Activated CD4-positive, alpha-beta T cell treated with anti-CD3 and anti-CD28 coated beads, Interleukin-2, amount 50 U/mL, for 4 hours (primary cell): ENCODE data around the gene ALPP.
"Not testable (repeated sequence)": the region's sequence is repeated elsewhere in the genome, so short reads cannot be mapped to it uniquely, and the experiment has no call there.

Source experiments
- DNase-seq, 2 experiments: peaks; one replicate each; pipeline ENCODE4 v3.0.0-alpha.2; 2020

ALPP gene

DNA sequence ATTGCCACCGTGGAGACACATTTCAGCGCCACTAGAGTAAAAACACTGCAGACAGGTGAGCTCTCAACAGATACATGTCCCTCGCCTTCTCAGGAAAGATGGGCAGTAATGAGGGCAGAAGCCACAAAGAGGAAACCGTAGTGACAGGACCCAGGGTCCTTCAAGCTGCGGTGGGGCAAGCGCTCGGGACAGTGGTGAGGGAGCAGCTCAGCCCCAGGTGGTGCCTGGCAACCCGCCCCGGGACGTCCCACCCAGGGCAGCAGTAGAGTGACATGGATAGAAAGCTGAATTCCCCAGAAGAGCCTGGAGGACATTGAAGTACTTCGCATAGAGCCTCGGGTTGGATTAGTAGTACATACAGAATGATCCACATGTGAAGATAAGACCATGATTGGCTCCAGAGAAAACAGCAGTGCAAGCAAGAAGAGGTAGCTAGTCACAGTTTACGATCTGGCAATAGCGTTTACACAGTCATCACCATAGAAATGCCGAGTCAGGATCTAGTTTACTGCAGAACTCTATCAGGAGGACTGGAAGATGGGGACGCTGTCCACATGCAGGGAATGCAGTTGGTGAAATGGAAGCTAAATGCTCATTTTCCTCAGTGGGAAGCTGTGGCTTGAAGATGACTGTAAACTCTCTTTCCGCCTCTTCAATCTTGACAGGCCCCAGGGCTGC lies 37.4 kb upstream of the ALPP start:
- DNase-seq = no peak

DNA sequence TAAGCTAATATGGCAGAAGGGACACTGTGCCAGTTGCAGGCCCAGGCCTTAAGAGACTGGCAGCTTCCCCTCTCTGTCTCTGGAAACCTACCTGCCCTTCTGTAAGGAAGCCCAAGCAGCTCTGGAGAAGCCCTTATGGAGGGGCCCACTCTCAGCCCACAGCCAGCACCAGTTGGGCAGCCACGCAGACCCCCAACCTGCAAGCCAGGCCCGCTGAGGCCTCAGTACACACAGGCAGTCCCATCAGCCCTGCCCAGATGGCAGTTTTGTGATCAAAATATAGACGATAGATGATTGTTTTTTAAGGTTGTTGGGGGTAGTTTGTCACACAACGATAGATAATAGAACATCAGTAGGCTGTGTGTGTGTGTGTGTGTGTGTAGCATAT lies 36.8 kb upstream of the ALPP start:
- no peak for DNase-seq

DNA sequence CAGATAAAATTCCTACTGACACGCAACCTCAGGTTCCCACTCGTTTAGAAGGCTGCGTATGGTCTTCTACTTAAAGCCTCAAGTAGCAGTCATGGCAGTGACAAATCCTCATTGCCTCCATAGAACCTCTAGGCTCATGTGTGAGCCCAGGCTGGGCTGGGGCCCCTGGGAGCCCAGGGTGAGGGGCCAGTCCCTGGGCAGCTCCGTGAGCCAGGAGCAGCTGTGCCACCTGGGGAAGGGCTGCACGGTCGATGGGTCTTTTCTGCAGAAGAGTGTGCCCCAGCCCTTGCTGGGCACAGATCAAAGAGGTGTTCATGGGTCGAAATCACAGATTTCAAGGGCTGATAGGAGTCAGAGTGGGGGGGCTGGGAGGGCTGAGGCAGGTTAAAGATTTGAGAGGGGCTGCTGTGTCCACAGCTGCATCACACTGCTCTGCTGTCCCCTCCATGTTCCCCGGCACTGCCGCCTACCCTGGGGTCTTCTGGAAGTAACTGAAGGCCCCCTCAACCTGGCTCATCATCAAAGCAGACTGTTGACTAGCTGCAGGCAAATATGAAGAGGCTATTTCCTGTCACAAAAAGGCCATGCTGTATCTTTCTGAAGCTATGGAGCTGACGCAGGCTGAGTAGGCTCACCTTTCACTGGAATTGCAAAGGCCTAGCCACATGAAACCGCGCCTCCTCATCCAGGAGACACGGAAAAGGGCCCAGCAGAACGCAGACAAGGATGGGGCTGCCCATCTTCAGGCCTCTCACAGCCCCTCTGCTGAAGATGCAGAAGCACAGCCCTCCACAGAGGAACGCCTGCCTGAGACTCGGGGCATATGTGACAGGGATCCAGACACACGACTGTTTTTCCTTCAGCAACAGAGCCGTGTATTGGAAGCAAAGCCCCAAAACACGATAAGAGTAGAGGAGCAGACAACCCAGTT lies 35.7 kb upstream of the ALPP start:
- DNase-seq = no peak

DNA sequence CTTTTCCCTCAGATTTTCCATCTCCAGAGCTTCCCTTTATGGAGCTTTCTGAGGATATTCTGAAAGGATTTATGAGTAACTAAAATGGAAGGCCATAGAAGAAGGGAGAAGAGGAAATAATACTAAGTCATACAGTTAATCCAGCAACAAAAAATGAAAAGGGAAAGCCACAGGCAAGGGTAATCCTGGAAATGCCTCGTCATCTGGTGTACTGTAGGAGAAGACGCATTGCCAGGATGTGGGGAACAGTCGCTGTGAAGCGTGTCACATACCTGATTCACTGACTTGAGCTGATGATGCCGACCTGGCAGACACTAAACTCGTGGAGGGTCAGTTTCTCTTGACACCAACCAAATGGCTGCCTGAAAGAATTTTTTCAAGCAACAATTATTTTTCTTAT lies 34.7 kb upstream of the ALPP start:
- DNase-seq = no peak

DNA sequence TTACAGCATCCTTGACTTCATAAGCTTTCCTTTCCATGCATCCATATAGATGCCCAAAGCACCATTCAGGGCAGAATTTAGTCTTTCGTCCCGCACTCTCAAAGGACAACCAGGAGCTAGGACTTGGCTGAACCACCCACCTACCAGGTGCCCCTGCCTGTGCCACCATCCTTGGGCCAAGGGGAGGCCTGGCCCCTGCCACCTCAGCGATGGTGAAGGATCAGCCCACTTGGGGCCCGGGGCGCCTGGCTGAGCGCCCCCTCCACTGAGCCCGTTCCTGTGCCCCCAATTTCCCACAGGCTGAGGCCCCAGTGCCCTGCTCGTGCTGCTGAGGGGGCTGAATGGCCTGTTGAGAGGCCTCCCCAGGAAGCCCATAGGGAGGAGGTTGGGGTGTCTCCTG lies 33.3 kb upstream of the ALPP start:
- no peak for DNase-seq

DNA sequence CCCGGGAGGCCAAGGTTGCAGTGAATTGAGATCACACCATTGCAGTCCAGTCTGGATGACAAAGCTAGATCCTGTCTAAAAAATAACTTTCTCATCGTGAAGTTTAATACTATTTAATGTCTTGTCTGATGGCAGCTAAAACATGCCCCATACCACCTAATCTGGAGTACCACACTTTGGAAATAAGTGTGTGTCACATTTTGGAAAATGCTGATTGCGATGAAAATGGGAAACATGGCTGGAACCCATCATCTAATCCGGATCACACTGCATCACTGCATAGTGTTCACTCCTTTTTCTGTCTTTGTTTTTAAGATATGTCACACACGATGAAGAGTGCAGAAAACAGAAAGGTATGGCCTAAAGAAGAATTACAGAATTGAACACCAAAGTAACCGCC lies 31.2 kb upstream of the ALPP start:
- DNase-seq = no peak

DNA sequence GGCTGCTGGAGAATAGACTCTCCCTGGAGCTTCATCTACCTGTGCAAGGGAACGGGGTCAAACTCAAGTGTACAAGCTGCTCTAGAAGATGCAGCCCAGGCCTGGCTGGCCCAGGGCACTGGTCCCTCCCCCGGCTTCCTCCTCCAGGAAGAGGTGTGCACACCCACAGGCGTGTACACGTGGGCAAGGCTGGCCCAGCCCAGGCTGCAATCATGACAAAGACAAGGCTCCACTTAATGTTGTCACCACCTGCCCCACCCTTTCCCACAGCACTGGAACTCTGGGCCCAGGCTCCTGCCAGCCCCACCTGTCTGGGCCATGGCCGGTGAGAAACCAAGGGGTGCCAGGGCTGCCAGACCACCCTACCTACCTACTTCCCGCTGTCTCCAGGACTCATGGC lies 29.6 kb upstream of the ALPP start:
- no peak for DNase-seq

DNA sequence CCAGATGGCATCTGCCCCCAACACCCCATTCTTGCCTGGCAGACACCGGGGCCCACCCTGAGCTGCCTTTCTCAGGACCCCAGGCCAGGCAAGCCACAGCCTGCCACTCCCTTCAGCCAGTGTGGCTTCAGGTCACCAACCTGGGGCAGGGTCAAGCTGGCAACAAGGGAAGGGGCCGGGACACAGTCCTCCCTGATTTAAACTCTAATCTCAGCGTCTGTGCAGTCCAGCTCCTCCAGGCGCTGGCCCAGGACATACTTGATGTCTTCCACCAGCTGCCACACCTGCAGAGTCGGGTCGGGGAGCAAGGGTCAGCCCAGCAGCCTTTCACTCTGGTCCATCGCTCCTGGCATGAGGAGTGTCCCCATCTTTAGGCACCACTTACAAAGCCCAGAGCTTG lies 29.0 kb upstream of the ALPP start:
- no peak for DNase-seq

DNA sequence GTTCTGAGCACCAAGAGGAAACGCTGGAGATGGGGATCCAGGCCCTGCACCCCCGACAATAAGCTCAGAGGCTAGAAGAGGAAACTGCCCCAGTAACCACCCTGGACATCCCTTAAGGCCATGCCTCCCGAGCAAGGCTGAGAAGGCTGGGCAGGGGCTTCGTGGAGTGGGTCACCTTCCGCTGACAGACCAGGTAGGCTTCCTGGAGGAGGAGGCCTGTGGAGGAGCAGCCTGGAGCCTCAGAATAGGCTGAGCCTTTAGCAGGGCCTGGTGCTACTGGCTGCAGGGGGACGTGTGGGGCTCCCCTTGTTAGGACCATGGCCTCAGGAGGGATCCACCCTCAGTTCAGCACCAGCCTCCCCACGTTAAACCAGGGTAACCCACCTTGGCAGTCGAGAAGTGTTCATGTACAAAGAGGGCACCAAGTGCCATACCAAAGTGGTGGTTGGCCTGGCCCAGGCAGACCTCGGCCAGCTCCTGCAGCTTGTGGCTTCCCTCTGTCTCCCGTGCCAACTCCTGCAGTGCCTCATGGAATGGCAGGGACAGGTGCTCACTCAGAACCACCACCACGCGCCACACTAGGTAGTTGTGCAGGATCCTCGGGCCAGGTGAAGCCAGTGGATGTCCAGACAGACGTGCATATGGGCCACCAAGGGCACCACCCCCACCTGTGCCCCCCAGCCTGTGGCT lies 28.5 kb upstream of the ALPP start:
- no peak for DNase-seq

DNA sequence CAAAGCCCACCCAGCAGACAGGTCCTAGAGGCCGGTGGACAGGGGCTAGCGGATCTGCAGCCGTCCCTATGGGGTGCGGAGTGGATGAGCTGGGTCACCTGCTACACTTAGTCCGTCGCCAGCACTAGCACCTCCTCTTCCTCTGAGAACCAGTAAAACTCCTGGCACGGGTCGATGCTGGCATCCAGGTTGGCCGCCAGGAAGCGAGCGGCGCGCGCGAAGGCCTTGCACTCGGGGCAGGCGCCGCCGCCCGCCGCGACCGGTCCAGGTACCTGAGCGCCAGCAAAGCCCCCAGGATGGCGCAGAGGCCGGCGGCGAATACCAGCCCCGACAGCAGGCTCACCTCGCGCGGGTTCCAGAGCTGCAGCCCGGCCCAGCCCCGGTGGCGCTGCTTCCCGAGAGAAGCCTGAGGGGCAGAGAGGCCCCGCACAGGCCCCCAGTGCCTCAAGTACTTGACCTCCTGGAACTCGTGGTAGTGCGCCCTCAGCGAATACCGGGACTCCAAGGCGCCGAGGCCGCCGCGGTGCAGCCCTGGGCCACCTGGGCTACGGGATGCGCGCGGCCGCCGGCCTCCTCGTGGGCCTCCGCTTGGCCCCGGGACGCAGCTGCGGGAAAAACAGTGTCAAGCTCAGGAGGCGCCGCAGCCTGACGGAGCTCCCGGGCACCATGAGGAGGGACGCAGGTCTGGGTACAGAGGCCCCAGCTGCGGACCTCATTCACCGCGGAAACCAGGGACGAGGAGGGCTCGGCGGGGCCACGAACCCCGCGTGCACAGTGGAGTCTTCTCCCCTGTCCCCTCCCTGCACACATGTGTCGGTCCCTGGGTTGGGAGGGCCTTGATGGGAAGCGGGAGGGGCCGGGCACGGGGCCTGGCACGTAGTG lies 27.5 kb upstream of the ALPP start:
- DNase-seq = no peak

DNA sequence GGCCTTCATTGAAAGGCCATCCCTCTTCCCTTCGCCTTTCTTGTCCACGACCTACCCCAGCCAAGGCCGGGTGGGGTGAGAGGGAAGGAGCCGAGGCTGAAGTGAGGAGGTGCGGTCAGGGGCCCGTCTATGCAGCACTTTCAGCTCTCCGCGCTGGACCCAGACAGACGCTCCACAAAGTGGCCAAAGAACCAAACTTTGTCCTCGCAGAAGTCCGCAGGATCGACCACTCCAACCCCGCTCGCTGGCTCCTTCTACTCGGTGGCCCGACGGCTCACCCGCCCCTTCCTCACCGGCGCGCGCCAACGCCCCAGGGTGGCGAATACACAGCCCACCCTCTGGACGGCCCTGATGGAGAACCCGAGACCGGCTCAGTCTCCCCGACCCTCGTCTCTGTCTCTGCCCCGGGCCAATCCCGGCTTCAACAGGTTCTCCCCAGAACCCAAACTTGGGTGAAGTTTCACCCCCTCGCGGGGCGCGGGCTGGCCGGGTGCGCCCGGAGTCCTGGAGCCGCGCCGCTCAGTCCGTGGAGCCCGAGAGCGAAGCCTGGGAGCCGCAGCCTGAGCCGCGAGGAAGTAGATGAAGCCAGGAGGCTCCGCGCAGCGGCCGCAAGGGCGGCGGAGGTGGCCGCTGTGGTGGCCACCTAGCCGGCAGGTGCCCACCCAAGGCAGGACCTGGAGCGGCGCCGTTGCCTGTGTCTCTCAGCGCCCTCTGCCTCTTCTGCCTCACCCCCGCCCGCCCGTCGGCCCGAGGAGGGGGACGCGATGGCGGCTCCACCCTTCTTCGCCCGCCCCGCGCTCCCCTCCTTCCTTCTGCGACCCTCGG lies 26.7 kb upstream of the ALPP start:
- no peak for DNase-seq

DNA sequence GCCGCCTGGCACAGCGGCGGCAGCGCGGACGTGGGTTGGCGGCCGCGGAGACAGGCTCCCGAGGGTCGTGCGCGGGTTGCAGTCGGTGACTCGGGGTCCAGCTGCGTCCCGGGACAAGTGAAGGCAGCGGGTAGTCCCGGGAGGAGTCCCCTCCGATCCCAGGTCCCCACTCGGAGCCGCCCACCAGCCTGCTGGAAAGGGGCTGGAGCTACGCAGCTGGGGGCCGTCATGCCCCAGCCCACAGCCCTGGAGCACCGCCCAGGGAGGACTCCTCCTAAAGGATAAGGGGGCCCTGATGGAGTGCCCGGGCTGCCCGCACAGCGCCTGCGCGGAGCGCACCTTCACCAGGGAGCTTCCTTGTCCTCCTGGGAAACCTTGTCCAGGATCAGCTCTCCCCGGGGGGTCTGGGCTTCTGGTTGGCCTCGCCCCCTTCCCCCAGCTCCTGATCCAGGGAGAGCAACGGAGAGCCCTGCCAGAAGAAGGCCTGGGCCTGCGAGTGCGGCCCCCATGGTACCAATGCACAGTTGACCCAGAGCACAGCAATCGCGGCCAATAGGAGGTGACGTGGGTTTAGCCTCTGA lies 25.9 kb upstream of the ALPP start:
- DNase-seq = no peak

DNA sequence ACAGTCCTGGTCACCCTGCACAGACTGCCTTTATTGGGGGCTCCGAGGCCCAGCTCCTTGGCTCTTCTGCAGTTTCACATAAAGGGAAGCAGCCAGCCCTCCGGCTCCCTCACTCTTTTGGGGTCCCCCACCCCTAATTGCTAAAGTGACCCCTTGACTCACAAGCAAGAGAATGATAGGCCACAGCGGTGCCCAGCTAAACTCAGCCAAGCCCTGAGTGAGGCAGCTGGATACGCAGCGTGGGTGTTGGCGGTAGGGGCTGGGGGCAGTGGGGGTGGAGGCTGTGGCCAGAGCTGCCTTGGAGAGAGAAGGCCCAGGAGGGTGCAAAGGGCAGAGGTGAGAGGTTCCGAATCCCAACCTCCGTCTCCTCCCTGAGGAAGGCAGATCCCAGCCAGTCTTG lies 25.5 kb upstream of the ALPP start:
- no peak for DNase-seq

DNA sequence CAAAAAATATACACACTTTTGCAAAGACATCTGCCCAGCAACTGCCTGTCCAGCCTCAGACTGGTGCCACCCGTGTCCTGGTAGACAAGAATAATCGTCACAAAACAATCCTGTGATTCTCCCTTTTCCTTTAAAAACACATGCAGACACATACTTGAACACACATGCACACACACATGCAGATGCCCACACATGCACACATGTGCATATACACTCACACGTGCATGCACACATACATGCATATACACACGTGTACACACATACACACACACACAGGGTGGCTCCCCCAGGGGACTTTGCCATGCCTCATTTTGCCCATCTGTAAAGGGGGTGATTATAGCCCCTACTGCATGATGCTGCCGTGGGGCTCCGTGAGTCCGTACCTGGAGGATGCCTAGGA lies 24.9 kb upstream of the ALPP start:
- DNase-seq = no peak

DNA sequence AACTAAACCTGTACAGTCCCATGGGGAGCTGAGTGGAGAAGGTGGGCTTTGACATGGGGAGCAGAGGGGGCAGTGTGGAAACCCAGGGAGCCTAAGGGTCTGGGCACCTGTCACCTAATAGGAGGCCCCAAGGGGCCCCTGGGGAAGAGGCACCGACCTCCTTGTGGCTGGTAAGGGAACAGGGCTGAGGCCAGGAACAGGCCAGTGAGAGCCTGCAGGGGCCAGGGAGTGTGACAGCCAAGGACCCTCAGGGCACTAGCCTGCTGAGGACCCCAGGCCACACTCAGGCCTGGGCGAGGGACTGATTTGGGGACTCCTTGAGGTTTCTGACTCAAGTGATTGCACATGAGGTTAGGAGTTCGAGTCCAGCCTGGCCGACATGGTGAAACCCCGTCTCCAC lies 24.5 kb upstream of the ALPP start:
- no peak for DNase-seq

DNA sequence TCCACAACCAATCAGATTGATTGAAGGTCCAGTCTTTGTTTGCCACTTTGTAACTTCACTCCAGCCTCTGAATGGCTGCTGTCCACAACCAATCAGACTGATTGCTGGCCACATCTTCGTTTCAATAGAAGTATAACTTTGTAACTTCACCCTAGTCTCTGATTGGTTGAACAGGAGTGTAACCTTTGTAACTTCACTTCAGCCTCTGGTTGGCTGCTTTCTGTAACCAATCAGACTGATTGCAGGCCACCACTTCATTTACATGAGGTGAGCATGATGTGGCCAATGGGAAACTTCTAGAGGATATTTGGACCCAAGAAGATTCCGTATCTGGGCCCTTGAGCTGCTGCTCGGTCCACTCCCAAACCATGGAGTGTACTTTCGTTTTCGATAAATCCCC lies 16.9 kb upstream of the ALPP start:
- no peak for DNase-seq

DNA sequence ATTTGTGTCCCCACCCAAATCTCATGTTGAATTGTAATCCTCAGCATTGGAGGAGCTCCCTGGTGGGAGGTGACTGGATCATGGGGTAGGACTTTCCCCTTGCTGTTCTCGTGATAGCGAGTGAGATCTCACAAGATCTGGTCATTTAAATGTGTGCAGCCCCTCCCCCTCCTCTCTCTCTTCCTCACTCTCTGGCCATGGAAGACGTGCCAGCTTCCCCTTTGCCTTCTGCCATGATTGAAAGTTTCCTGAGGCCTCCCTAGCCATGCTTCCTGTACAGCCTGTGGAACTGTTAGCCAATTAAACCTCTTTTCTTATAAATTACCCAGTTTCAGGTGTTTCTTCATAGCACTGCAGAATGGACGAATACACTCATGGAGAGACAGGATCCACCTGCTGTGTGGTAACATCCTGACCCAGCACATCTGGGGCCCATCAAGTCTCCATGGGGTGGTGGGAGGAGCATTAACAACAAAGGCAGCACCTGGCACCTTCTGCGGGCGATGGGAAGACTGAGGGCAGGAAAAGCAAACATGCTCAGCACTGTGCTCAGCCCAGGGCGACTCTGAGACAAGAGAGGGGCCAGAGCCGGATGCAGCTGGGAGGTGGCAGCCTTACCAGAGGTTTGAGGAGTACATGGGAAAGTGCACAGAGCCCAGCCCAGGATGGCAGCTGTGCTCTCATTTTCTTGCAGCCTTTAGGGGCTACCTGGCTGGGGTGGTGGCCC lies 16.2 kb upstream of the ALPP start:
- no peak for DNase-seq

DNA sequence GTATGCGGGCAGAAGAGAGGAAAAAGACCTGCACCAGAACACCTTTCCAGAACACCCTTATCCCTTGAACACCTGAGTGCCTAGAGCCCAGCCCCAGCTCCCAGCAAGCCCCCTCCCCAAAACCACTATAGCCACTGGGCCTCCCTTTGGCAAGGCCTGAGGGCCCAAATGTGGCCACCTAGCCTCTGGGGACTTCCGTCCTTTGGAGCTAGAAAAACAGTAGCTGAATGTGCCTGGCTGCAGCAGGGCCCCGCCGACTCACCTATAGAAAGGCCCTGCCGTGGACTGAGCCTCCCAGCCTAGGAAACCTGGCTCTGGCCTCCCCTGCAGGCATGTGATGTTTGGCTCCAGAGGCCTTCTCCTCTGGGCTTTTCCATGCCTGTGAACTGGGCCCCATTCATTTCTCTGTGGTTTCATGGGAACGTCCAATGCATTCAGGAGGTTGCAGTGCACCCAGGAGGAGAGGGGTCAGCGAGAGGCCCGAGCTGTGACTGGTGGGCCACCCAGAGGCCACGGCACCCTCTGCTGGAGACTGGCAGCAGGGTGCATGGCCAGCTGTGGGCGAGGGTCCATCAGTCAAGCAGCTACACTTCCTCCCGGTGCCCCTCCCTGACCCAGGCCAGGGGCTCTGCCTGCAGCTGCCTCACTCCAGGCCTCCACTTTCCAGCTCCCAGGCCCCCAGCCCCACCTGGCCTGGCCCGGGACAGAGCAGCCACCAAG lies 15.3 kb upstream of the ALPP start:
- not testable (repeated sequence) for DNase-seq

DNA sequence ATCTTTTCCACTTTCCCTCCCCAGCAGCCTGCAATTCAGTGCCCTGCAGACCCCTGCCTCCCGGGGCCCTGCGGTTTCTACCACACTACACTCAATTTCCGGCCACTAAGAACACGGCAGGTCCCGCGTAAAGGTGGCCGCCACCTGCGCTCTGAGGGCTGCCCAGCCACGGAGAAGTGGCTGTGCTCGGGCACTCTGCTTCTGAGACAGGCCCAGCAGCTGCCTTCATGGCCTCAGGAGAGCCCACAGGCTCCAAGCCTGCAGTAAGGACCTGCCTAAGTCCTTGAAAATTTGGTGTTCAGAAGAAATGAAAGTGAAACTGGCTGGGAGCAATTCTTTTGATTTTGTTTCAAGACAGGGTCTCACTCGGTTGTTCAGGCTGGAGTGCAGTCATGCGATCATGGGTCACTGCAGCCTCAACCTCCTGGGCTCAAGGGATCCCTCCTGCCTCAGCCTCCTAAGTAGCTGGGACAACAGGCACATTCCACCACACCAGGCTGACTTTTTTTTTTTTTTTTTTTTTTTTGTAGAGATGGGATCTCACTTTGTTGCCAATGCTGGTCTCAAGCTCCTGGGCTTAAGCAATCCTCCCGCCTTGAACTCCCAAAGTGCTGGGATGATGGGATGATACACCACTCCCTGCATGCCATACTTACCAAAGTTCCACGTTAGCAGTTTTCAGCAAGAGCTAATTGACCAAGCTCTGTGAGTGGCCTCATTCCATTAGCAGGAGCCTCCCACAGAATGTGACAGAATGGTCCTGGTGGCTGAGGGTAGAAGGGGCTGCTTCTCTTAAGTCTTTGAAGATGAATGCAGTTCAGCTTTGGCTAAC lies 14.6 kb upstream of the ALPP start:
- no peak for DNase-seq
